ENCODE results near the gene KIAA0513. TPM values are rescaled to one million over a fixed set of nuclear protein-coding genes. Genes with fewer than 3 reads are reported as not detected.

The KIAA0513 gene
- total and polyA plus RNA-seq, 9 donors, result 1.6 to 4.2 (median 2.6) TPM

- Histone ChIP-seq H3K4me3 (ENCODE audit: low read length) (no peak overlapping the region), H3K4me1 (ENCODE audit: control insufficient read depth, insufficient read depth, low read length) (peaks cover 80% of the 10 kb centered on the region), H3K27ac (ENCODE audit: low read length) (no peak overlapping the region), H3K9me3 (replicated peaks; ENCODE audit: control insufficient read depth, low read depth, low read length) (peaks cover 2% of the 10 kb centered on the region), H3K36me3 (ENCODE audit: control insufficient read depth, insufficient read depth, low read length) (no peaks in the 10 kb centered on the region), H3K27me3 (ENCODE audit: control insufficient read depth, insufficient read depth, low read length) (no peaks in the 10 kb centered on the region)
- WGBS (ENCODE audit: insufficient coverage), result 60% methylated on average over 6 of the region's 9 CpGs
- no peak for DNase-seq
These were observed 112.3 kb downstream of the KIAA0513 start for GRCh38 chr16:85139881-85140339.

GRCh38 chr16:85140455-85141012 lies 112.9 kb downstream of the KIAA0513 start:
- no peak for DNase-seq
- H3K9me3 ChIP-seq (replicated peaks; ENCODE audit: control insufficient read depth, low read depth, low read length), result peaks cover 2% of the 10 kb centered on the region
- no peak overlapping the region for H3K4me3 ChIP-seq (ENCODE audit: low read length)
- 80% methylated on average over 6 of the region's 12 CpGs for WGBS (ENCODE audit: insufficient coverage)
- H3K36me3 ChIP-seq (ENCODE audit: control insufficient read depth, insufficient read depth, low read length), result no peaks in the 10 kb centered on the region
- peaks cover 80% of the 10 kb centered on the region for H3K4me1 ChIP-seq (ENCODE audit: control insufficient read depth, insufficient read depth, low read length)
- no peak overlapping the region for H3K27ac ChIP-seq (ENCODE audit: low read length)
- H3K27me3 ChIP-seq (ENCODE audit: control insufficient read depth, insufficient read depth, low read length), result no peaks in the 10 kb centered on the region

DNA sequence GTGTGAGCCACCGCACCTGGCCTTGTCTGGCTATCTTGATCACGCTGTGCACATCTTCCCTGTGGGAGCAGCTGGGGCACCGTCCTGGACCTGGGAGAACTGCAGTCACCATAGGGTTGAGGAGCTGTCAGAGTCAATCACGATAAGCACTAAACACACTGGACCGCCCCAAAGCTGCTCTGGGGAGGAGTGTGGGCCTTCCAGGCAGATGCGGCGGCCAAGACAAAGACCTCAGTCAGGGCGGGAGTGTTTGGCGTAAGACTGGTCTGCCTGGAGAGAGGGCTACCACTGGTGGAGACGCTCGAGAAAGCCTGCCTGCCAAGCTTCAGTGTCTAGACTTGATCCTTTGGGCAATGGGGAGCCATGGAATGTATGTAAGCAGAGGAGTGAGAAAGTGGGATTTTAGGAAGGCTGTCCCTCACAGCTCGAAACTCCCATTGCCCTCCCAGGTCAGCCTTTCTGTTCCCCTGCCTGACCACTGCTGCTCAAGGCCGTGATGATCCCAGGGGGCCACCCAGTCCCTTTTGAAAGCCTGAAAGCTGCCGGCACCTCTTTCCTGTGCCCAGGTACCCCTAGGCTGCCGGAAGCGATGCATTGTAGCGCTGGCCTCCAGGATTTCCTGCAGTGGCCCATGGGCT lies 114.0 kb downstream of the KIAA0513 start:
- H3K9me3 ChIP-seq (replicated peaks; ENCODE audit: control insufficient read depth, low read depth, low read length), result peaks cover 2% of the 10 kb centered on the region
- DNase-seq, result peak; percentile 84
- no peak overlapping the region for H3K27ac ChIP-seq (ENCODE audit: low read length)
- no peak overlapping the region for H3K4me3 ChIP-seq (ENCODE audit: low read length)
- no peaks in the 10 kb centered on the region for H3K36me3 ChIP-seq (ENCODE audit: control insufficient read depth, insufficient read depth, low read length)
- no peaks in the 10 kb centered on the region for H3K27me3 ChIP-seq (ENCODE audit: control insufficient read depth, insufficient read depth, low read length)
- peaks cover 80% of the 10 kb centered on the region for H3K4me1 ChIP-seq (ENCODE audit: control insufficient read depth, insufficient read depth, low read length)
- 40% methylated on average over 16 of the region's 17 CpGs for WGBS (ENCODE audit: insufficient coverage)

DNA sequence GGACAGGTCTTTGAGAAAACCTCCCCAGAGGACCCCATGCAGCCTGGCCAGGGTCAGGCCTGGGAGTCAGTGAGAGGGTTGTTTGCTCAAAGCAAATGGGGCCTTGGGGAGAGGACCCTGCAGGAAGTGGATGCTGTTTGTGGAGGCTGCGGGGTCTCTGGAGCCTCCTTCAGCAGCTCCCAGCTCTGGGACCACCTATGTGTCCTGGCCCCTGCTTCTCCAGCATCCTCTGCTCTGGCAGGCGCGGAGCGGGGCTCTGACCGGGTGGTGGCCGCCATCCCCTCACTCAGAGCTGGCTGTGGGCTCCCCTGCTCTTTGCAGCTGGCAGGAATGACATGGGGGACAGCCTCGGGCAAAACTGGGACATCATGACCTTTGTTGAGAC lies 114.5 kb downstream of the KIAA0513 start:
- H3K4me1 ChIP-seq (ENCODE audit: control insufficient read depth, insufficient read depth, low read length), result peaks cover 80% of the 10 kb centered on the region

DNA sequence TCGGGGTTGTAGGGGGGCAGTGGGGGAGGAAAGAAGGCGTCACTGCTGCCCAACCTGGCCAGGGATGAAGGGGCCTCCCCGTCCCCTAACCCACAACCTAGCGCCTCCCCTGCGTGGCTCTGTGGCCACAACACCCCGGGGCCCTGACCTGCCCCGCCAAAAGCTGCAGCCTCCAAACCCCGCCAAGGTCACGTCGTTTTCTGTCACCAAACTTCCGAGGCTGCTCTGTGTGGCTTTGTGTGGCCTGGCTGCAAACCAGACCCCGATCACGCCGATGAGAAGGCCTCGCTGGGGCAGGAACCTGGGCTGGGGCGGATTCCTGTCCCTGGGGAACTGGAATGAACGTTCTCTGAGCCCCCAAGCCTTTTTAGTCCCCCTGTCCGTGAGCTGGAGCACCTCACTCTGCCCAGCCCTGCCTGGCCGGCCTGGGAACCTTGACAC lies 115.2 kb downstream of the KIAA0513 start:
- H3K4me1 ChIP-seq (ENCODE audit: control insufficient read depth, insufficient read depth, low read length), result peaks cover 80% of the 10 kb centered on the region
- DNase-seq, result no peak

More for the DNA sequence above, 114.5 kb downstream of the KIAA0513 start:
- Histone ChIP-seq H3K27ac (ENCODE audit: low read length) (no peak overlapping the region), H3K36me3 (ENCODE audit: control insufficient read depth, insufficient read depth, low read length) (no peaks in the 10 kb centered on the region), H3K9me3 (replicated peaks; ENCODE audit: control insufficient read depth, low read depth, low read length) (peaks cover 2% of the 10 kb centered on the region), H3K27me3 (ENCODE audit: control insufficient read depth, insufficient read depth, low read length) (no peaks in the 10 kb centered on the region), H3K4me3 (ENCODE audit: low read length) (no peak overlapping the region)
- WGBS (ENCODE audit: insufficient coverage), result 80% methylated on average over 4 of the region's 7 CpGs
- no peak for DNase-seq

More for the DNA sequence above, 115.2 kb downstream of the KIAA0513 start:
- H3K27me3 ChIP-seq (ENCODE audit: control insufficient read depth, insufficient read depth, low read length), result no peaks in the 10 kb centered on the region
- no peak overlapping the region for H3K4me3 ChIP-seq (ENCODE audit: low read length)
- WGBS (ENCODE audit: insufficient coverage), result 76% methylated on average over 17 of the region's 19 CpGs
- H3K9me3 ChIP-seq (replicated peaks; ENCODE audit: control insufficient read depth, low read depth, low read length), result peaks cover 2% of the 10 kb centered on the region
- no peaks in the 10 kb centered on the region for H3K36me3 ChIP-seq (ENCODE audit: control insufficient read depth, insufficient read depth, low read length)
- no peak overlapping the region for H3K27ac ChIP-seq (ENCODE audit: low read length)

Other genes starting within 250 kb of the KIAA0513 start
- 5.4 TPM for gene CRISPLD2, start 207.8 kb upstream of the KIAA0513 start, total RNA-seq
- gene CRISPLD2, start 207.8 kb upstream of the KIAA0513 start, polyA plus RNA-seq (ENCODE audit: insufficient read depth in 1 of 8, insufficient read length in 8 of 8, low replicate concordance in 1 of 8), result 10 to 100 TPM in 1 of 8 donors, 1 to 10 TPM in 7; 5.2 to 10.4 (median 6.4) TPM
- gene ZDHHC7, start 16.3 kb upstream of the KIAA0513 start, total RNA-seq, result 31.0 TPM
- gene ZDHHC7, start 16.3 kb upstream of the KIAA0513 start, polyA plus RNA-seq (ENCODE audit: insufficient read depth in 1 of 8, insufficient read length in 8 of 8, low replicate concordance in 1 of 8), result 10 to 100 TPM; 28.7 to 44.7 (median 36.7) TPM
- not detected for gene CIBAR2, start 84.7 kb downstream of the KIAA0513 start, total RNA-seq
- gene CIBAR2, start 84.7 kb downstream of the KIAA0513 start, polyA plus RNA-seq (ENCODE audit: insufficient read depth in 1 of 8, insufficient read length in 8 of 8, low replicate concordance in 1 of 8), result under 1 TPM in 2 of 8 donors, not detected in 6; 0.18 to 0.30 TPM

All from muscle of leg (tissue), 11 donors.